ENCODE results near the gene ENTPD3. TPM values are rescaled to one million over a fixed set of nuclear protein-coding genes. Genes with fewer than 3 reads are reported as not detected.

ENTPD3 gene
- total and polyA plus RNA-seq, 2 of the 8 experiments (the other 6 are each of a cell fraction or from before 2014, with no cell fraction given): 0.60 to 1.0 TPM

GRCh38 chr3:40452876-40453730 lies 66.1 kb downstream of the ENTPD3 start:
- POLR2A ChIA-PET (ENCODE audit: partially characterized antibody): interaction anchor here (0.6 to 5.7 kb wide), 8 partner anchors 9 to 144 kb away, joined by 3 to 50 read pairs (median 4); partner anchors contain the start of genes ZNF620 and ZNF621
- no peak overlapping the region for H3K4ac ChIP-seq (replicated peaks; ENCODE audit: insufficient read length, low read depth, low read length)
- peak; percentile 56 for TF ChIP-seq MAX (IDR thresholded peaks at IDR 0.05)
- TF ChIP-seq POLR2A (IDR thresholded peaks at IDR 0.05; ENCODE audit: control extremely low read depth in 1 of 2, low read depth in 2 of 2, low read length in 2 of 2): peak; percentile 80 to 86
- no peak for TF ChIP-seq MAFK (IDR thresholded peaks at IDR 0.05; ENCODE audit: low read depth, low read length)
- no peak for TF ChIP-seq GTF2F1 (IDR thresholded peaks at IDR 0.05; ENCODE audit: borderline replicate concordance, low read depth, low read length)
- peak; percentile 43 for TF ChIP-seq KDM4A (IDR thresholded peaks at IDR 0.05; ENCODE audit: low read depth, low read length, severe bottlenecking)
- TF ChIP-seq RFX5 (IDR thresholded peaks at IDR 0.05; ENCODE audit: borderline replicate concordance, low read depth, low read length): no peak
- TF ChIP-seq TEAD4 (IDR thresholded peaks at IDR 0.05; ENCODE audit: low read depth, low read length): no peak
- peak; percentile 90 for TF ChIP-seq CREB1 (IDR thresholded peaks at IDR 0.05)
- no peak for TF ChIP-seq SP2 (IDR thresholded peaks at IDR 0.05; ENCODE audit: low read length)
- TF ChIP-seq KDM5A (IDR thresholded peaks at IDR 0.05; ENCODE audit: low read length): peak; percentile 56; the same call in 1 of the 2 replicates
- TF ChIP-seq YY1 (IDR thresholded peaks at IDR 0.05; ENCODE audit: low read depth, low read length): peak; percentile 99
- TF ChIP-seq CHD2 (IDR thresholded peaks at IDR 0.05; ENCODE audit: low read length): no peak; the same call in 1 of the 2 replicates

More at GRCh38 chr3:40452876-40453730, 66.1 kb downstream of the ENTPD3 start:
- H3K9ac ChIP-seq (replicated peaks in 1 of 4; ENCODE audit: extremely low read depth in 1 of 4, low read depth in 3 of 4, low read length in 3 of 4): peak overlapping the region; percentile 93 to 95 (median 94)
- H2BK12ac ChIP-seq (ENCODE audit: low read depth, low read length): peak overlapping the region; percentile 88; the same call in 1 of the 2 replicates
- H2AK5ac ChIP-seq (ENCODE audit: low read depth, low read length): no peak overlapping the region
- H3K79me2 ChIP-seq (ENCODE audit: control insufficient read depth in 1 of 2, insufficient read depth in 2 of 2, low read length in 2 of 2): peaks cover 3 to 9% of the 10 kb centered on the region in 2 experiments
- peaks cover 9% of the 10 kb centered on the region for H3K23me2 ChIP-seq (ENCODE audit: low read depth, low read length)
- H3K18ac ChIP-seq (ENCODE audit: extremely low read depth, low read length): peak overlapping the region; percentile 39; the same call in 1 of the 2 replicates
- WGBS, 2 experiments (ENCODE audit: extremely low coverage in 1 of 2, insufficient coverage in 1 of 2, insufficient read length in 1 of 2, insufficient replicate concordance in 2 of 2, low coverage in 1 of 2, low lambda C conversion rate in 2 of 2, missing lambda C conversion rate in 1 of 2): 2% methylated on average over 41 of the region's 41 CpGs; no CpG with 5 or more reads in 1 of the 2 experiments
- H4K8ac ChIP-seq (ENCODE audit: extremely low read depth, insufficient read depth, low read length): peak overlapping the region; percentile 97; the same call in 1 of the 2 replicates
- peak overlapping the region; percentile 94 for H3K27ac ChIP-seq (ENCODE audit: low read depth, low read length)
- no peak overlapping the region for H3K23ac ChIP-seq (ENCODE audit: insufficient read length)
- H3K79me1 ChIP-seq (ENCODE audit: low read depth, low read length): no peaks in the 10 kb centered on the region
- H4K20me1 ChIP-seq (replicated peaks in 1 of 2; ENCODE audit: control insufficient read depth in 1 of 2, insufficient read depth in 2 of 2, low read length in 2 of 2): peaks cover 0 to 2% of the 10 kb centered on the region in 2 experiments
- peak overlapping the region; percentile 66 for H3K56ac ChIP-seq (replicated peaks; ENCODE audit: insufficient read length, low read depth, low read length)
- H3K27me3 ChIP-seq (replicated peaks in 1 of 4; ENCODE audit: control insufficient read depth in 3 of 4, extremely low read depth in 1 of 4, insufficient read depth in 3 of 4, low read length in 3 of 4): no peaks in the 10 kb centered on the region
- H3K4me2 ChIP-seq (ENCODE audit: insufficient read depth in 1 of 2, low read depth in 2 of 2, low read length in 2 of 2): peak overlapping the region; percentile 73 to 99
- FAIRE-seq (peak; percentile 94), DNase-seq (ENCODE audit: low read depth in 1 of 2, low spot score in 2 of 2) (peak; percentile 90 to 96)
- CTCF ChIA-PET (ENCODE audit: partially characterized antibody): interaction anchor here (0.7 to 1.5 kb wide), 4 partner anchors 52 to 136 kb away, joined by 3 to 7 read pairs (median 4); no protein-coding TSS in a partner anchor
- H3K14ac ChIP-seq (ENCODE audit: insufficient read length): no peak overlapping the region
- no peak overlapping the region for H2BK15ac ChIP-seq (ENCODE audit: low read length)
- peak overlapping the region; percentile 39 for H4K91ac ChIP-seq (replicated peaks; ENCODE audit: insufficient read length, low read length)
- H3K36me3 ChIP-seq (ENCODE audit: control insufficient read depth in 2 of 4, insufficient read depth in 4 of 4, low read length in 3 of 4): peaks cover 0 to 5% (median under 1%) of the 10 kb centered on the region in 4 experiments; a peak in 2 of 8 replicates
- peaks cover 0 to 3% (median 0%) of the 10 kb centered on the region in 4 experiments; a peak in 1 of 7 replicates for H3K4me1 ChIP-seq (replicated peaks in 1 of 4; ENCODE audit: control insufficient read depth in 3 of 4, insufficient read depth in 4 of 4, low read length in 3 of 4)
- peak overlapping the region; percentile 75 to 91 (median 82) for H3K4me3 ChIP-seq (ENCODE audit: extremely low read depth in 1 of 4, insufficient read depth in 2 of 4, low read depth in 3 of 4, low read length in 4 of 4)
- H2AFZ ChIP-seq (ENCODE audit: low read length): peak overlapping the region; percentile 87; the same call in 1 of the 2 replicates
- H2BK120ac ChIP-seq (replicated peaks; ENCODE audit: low read depth, low read length): no peak overlapping the region
- no peak overlapping the region for H2BK20ac ChIP-seq (ENCODE audit: low read length)
- peak overlapping the region; percentile 86 for H2BK5ac ChIP-seq (ENCODE audit: low read depth, low read length)
- peak overlapping the region; percentile 63 for H4K5ac ChIP-seq (ENCODE audit: insufficient read length, low read depth, low read length)
- H3K9me3 ChIP-seq (ENCODE audit: insufficient read depth in 2 of 2, low read depth in 1 of 2, low read length in 1 of 2): no peaks in the 10 kb centered on the region
